Hepatic stellate cell (primary cell): ENCODE measurements around the gene RPS6KA2.
"Not testable (repeated sequence)": the region's sequence is repeated elsewhere in the genome, so short reads cannot be mapped to it uniquely, and the experiment has no call there.

Experiments used
- DNase-seq: peaks from one replicate; pipeline ENCODE4 v3.0.0; 2011; ENCODE audit warnings: low spot score

Gene RPS6KA2

DNA sequence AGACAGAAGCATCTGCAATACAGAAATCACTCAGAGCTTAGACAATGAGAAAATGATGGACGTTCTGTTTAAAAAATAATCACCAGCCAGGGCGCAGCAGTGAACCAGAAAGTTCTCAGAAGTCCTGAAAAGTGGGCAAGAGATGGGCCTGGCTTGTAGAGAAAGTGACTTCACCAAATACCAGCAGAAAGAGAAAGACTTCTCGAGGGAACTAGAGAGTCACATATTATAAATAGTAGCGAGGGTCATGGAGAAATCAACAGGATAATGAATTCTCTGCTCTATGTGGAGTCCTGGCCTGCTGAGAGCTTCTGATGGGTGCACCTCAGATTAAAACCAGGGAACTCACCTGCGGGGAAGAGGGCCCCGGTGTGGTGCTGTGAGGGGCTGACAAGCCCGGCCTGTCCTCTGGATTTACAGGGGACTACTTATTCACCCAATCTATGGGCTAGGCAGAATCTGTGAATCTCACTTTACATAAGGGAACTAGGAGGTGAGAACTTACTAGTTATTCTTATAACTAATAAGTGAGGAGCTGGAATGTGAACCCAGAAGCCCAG, 35.0 kb downstream of the RPS6KA2 start:
- no peak for DNase-seq

GRCh38 chr6:166591026-166591425, 36.0 kb downstream of the RPS6KA2 start:
- no peak for DNase-seq

GRCh38 chr6:166589786-166590574, 37.1 kb downstream of the RPS6KA2 start:
- DNase-seq, result no peak

DNA sequence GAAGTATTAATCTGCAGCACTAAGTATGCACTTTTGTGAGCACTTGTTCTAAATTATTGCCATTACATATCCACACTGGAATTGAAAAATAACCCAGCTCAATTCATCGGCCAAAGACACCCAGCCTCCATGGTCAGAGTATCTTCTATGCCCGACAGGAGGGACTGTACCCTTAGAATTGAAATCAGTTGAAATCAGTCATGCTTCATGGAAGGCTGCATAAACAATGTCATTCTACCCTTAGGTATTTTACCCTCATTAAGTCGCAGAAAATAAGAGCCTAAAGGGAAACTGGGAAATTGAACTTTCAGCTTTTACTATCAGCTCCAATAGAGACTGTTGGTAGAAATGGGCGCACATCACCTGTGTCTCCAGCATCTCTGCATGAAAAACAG, 37.7 kb downstream of the RPS6KA2 start:
- DNase-seq, result no peak

- peak; percentile 60 for DNase-seq
These were observed 38.2 kb downstream of the RPS6KA2 start for GRCh38 chr6:166588691-166589336.

DNA sequence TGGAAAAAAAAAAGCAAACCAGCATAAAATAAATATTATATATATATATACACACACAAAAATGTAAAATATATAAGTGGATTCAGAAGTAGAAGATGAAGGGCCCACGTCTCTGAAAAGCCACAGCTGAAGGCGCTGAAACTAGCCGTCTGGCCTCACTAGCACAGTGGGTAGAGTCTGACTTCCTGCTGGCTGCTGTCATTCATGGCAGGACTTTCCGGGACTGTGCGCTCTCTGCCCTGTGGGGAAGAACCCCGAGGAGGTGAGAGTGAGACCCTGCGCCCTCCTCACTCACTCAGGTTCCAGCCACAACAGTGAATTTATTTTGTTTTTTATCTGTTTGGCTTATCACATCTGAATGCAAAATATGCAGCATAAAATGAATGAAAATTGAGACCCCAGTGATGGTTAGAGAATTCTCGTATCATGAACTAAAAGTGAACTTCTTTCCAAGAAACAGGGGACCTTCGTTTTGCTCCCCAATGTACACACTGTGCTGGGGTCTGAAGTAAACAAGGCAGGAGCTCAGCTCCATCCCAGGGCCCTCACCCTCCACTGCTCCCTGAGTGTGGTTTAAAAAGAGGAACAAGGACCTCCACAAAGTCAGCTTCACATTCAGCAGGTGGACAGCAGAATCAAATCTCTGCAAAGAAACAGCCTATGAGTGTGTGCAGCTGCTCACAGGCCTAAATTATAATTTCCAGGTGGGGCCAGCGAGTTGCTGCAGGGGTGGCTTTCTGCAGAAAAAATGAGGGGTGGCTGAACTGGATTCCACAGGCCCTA, 39.2 kb downstream of the RPS6KA2 start:
- no peak for DNase-seq

- DNase-seq, result no peak
These were observed 40.5 kb downstream of the RPS6KA2 start, which contains the start of gene RAMACL for GRCh38 chr6:166586424-166587156. TSS of gene RAMACL (minus strand) at chr6:166586678. CDS start at chr6:166586477, 201 bp downstream.

GRCh38 chr6:166584853-166585429, 42.1 kb downstream of the RPS6KA2 start:
- no peak for DNase-seq

- DNase-seq, result no peak
These were observed 42.9 kb downstream of the RPS6KA2 start for GRCh38 chr6:166584155-166584554.

DNA sequence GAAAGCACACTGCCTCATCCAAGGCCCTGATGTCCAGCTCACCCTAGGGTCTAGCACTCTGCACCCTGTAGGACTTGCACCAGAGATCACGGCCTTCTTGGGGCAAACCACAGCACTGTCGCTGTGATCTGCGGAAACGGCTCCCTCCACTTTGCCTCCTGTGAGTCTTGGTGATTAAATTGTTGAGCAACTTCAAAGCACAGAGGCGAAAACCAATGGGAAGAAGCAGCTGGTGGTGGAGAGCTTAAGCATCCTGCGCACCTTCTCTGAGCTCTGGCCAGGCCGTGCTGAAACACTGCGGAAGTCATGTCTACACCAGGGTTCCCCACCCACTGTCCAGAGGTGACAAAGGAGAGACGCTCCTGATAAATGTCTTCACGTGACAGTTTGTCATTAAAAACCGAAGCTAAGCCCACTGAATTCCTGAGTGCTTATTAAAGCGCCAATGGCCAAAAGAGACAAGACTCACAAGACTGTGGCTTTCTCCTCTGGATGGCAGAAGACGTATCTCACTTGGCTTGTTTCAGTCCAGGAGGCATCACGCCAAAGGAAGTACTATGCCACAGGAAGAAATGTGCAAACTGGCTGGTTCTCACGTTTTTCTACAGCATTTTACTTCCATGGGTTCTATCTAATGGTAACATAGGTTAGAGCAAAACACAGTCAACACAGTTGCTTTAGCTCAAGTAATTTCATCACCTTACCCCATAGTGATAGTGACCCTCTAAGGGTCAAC, 43.7 kb downstream of the RPS6KA2 start:
- no peak for DNase-seq

DNA sequence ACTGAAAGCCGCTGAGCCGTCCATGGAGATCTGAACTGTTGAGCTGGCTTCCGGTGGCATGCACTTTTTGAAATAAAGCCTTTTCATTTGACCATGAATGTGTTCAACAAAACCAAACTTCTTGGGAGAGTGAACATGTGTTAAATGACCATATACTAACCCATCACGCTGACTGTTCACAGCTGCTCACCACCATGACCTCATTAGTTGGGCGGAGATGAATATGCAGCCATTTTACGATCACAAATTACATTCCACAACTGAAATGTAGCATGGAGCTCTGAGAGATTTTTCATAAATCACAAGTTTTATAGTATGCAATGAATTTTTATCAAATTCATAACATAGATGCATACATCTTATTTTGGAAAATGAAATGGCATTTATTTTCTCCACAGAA, 44.8 kb downstream of the RPS6KA2 start:
- DNase-seq, result no peak

DNA sequence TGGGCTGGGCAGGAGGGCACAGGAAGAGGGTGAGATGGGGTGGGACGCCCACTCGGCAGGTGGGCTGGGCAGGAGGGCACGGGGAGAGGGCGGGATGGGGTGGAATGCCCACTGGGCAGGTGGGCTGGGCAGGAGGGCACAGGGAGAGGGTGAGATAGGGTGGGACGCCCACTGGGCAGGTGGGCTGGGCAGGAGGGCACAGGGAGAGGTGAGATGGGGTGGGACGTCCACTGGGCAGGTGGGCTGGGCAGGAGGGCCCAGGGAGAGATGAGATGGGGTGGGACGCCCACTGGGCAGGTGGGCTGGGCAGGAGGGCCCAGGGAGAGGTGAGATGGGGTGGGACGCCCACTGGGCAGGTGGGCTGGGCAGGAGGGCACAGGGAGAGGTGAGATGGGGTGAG, 45.2 kb downstream of the RPS6KA2 start:
- not testable (repeated sequence) for DNase-seq

DNA sequence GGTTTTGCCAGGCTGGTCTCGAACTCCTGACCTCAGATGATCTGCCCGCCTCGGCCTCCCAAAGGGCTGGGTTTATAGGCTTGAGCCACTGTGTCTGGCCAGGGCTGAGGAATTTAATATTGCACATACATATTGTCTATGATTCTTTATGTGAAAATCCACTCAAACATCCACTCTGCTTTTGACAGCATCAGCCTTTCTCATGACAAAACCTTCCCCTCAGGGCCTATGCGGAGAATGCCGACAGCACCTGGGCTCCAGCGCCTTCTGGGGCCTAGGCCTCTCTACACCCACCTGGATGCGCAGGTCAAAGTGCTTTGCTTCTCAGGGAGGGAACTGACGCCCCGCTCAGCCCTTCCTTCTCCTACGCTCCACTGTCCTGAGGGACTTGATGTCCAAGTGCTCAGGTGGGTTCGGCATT, 46.0 kb downstream of the RPS6KA2 start:
- no peak for DNase-seq

GRCh38 chr6:166580076-166581050, 46.7 kb downstream of the RPS6KA2 start:
- no peak for DNase-seq

- no peak for DNase-seq
These were observed 47.7 kb downstream of the RPS6KA2 start for GRCh38 chr6:166579237-166579850.

GRCh38 chr6:166578536-166579236, 48.4 kb downstream of the RPS6KA2 start:
- no peak for DNase-seq

- DNase-seq, result no peak
These were observed 51.8 kb downstream of the RPS6KA2 start for GRCh38 chr6:166575205-166575604.

GRCh38 chr6:166573511-166574216, 53.4 kb downstream of the RPS6KA2 start:
- DNase-seq, result no peak
